GM18909 (cell line): ENCODE results near the gene TKT.

Experiments used
- ATAC-seq: cut with Tn5 transposase; IDR thresholded peaks from one replicate; pipeline ENCODE4 v1.9.1; 2021; ENCODE audit warnings: mild to moderate bottlenecking; ENCODE audit not compliant: unreplicated experiment, poor library complexity

The TKT gene

DNA sequence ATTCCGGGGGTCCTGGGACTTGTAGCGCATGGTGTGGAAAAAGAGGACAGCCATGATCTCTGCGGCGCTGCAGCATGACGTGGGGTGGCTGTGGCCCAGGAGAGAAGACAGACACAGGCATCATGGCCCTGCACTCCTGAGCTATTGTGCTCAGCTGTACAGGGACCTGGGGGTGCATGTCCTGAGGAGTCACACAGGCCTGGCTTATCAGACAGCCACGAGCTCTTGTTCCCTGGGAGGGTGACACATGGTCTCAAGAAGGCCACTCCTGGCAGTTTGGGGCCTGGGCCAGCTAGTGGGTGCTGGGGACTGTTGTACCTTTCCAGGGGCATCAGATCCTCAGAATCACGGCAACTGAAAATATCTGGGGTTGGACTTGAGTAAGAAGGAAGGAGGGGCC lies 13.7 kb downstream of the TKT start:
- ATAC-seq: no peak

DNA sequence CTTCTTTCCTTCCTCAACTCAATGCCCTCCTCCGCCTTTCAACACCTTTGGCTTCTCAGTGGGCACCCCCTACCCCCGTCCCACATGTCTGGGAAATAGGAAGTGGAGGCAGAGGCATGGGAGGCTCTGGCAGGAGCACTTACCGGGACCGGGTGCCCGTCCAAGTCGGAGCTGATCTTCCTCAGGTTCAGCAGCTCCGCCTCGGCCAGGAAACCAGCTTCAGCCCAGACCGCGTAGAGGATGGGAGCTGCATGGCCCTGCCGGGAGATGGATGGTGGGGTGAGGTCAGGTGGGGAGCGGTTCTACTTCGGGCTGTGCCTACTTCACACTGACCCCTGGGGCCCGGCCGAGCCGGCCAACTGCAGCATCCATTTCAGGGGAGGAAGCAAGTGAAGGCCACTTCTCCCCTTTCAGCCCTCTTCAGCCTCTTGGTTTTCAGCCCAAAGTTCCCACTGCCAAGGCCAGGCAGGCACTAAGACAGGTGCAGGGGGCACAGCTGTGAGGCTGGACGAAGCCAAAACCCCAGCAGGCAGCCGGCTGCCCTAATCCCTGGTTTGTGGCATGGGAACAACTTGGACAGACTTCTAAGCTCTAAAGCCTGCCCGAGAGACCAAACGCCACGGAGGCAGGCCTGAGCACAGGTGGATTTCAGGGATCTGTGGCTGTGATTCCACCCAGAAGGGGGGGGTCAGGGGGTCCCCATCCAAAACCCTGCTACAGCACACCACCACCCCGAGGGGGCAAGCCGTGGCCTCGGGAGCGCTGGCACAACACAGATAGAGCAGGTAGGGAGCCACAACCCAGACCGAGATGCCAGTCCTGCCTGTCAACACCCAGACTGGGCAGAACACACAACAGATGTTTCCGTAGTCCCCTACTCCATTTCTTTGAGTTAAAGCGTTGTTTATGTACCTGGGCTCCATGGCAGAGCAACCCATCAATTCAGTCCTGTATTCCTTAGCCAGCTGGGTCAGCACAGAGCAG lies 14.5 kb downstream of the TKT start:
- ATAC-seq: no peak

DNA sequence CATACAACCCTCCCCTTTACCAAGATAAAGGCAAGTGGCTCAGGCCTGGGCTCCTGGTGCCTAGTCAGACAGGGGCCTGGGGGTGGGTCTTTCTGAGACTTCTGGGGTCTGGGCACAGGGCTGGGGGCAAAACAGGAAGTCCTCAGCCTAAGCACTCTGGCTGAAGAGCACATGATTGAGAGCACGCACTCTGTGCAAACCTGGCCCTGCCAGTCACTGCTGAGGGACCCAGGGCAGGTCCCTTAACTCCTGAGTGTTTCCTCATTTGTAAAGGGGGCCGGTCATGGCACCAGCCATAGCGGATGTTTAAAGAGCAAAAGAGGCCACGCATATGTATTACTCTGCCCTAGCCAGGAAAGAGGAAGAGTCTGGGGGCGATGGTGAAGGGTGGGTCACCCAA lies 16.0 kb downstream of the TKT start:
- ATAC-seq: no peak

DNA sequence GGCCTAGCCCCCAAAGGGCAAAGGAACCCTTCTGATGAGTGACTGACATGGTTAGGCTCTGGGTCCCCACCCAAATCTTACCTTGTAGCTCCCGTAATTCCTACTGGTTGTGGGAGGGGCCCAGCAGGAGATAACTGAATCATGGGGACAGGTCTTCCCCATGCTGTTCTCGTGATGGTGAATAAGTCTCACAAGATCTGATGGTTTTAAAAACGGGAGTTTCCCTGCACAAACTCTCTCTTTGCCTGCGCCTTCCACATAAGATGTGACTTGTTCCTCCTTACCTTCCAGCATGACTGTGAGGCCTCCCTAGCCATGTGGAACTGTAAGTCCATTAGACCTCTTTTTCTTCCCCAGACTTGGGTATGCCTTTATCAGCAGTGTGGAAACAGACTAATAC lies 16.9 kb downstream of the TKT start:
- ATAC-seq: no peak

DNA sequence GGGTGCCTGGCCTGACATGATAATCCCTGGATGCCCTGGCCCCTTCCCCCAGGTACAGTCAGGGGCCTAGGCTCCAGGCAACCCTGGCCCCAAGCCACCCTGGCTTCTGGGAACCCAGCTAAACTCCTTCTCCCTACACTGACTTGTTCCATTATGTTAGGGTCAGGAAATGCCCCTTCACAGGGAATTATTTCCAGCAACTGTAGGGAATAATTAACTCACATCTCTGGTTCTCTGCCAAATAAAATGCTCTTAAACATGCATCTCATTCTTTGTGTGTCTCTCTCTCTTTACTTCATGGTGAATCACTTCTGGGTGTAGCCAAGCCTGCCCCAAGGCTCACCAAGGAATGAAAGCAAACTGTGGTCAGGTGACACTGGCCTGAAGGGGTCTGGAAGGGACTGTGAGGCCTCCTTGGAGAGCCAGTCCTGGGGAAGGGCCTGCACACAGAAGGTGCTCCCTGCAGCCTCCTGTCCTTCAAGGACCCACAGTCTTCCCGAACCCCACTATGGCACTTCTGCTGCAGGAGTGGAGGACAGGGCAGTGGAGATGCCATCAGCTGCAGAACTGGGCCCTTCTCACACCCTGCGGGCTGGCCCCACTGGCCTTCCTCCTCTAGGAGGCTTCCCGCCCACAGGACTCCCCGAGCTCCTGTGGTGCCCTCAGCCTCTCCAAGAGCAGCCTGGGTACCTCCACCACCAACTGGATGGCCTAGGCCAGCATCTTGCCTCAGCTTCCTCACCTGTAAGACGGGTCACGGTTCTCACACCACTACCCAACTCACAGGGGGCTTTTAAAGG lies 17.6 kb downstream of the TKT start:
- ATAC-seq: no peak

DNA sequence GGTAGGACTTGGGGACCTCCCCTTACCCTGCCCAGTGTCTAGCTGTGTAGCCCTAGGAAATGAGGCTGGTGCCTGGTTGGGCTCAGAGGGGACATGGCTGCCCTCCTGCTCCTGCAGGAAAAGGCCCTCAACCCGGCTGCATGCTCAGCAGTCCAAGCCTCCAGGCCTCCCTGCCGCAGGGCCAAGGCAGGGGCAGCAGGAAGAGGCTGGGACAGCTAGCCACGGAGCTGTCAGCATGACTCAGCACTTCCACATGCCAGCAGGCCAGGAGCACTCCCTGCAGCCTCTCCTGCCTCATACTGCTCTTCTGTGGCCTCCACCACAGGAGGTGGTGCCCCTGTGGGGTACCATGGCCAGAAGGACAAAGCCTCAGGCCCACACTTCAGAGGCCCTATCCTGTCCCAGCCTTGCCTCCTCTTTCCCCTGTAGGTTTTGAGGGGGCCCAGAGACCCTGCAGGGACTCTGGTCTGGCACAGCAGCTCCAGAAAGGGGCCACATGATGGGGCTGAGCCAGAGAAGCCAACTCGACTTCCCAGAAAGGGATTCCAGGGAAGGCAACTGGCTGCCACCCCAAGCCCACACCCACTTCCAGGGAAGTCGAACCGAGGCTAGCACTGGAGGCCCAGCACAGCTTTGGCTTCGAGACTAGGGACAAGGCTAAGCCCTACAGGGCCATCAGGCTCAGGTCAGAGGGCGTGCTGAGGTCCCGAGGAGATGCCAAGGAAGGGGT lies 19.5 kb downstream of the TKT start:
- no peak for ATAC-seq

DNA sequence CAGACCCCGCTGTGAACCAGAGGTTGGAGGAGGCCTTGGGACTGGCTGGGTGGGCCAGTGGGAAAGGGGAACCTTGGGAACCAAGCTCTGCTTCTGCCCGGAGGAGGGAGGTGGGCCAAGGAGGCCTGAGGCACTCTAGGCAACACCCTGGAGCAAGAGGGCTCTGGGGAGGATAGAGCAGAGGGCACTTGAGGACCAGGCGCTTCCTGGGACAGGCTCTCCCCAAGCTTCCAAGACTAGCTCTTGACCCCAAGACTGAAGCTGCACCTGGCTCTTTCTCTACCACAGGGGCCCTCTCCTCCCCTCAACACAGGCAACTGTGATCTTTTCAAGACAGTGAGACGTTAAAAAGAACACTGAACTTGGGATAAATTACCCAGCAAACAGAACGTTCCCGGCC lies 20.3 kb downstream of the TKT start:
- no peak for ATAC-seq

DNA sequence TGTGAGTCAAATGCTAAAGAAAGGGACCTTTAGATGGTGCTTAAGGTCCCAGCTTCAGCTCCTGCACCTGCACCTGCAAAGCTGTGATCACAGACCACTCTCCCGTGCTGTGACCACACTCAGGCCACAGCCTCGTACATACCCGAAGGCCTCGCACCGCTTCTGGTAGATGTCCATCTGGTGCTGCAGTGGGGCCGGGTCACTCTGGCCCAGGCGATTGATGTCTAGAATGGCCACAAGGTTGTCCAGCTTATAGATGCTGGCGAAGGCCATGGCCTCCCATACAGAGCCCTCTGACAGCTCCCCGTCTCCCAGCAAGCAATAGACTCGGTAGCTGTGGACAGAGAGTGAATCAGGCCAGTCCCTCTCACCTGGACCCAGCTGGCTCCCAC lies 21.0 kb downstream of the TKT start:
- no peak for ATAC-seq

DNA sequence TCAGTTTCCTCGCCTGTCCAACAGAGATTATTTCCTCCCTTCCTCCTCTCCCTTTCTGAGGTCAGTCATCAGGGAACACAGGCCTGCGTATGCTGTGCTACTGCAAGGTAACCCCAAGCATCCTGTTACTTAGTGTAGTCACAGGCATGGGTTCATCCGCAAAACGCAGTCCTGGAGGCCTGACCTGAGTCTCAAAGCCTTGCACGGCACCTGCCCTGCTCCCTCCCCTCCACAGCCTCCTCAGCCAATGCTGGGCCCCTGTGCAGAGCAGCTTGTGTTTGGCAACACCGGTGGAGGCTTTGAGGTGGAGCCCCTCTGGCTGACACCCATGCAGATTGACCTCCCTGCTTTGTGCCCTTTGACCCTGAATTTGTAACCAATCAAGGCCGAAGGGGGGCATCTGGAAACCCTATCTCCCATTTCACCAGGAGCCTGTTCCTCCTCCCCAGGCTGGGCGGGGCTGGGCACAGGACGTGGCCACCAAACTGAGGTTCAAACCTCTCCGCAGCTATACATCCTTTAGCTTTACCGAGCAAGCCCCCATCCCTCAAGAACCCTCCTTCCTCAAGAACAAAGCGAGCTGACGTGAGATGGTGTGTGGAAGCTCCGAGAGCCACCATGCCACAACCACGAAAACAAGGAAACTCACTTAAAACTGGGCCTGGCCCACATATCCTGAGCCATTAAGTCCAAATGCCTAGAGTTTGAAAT lies 21.5 kb downstream of the TKT start:
- no peak for ATAC-seq

DNA sequence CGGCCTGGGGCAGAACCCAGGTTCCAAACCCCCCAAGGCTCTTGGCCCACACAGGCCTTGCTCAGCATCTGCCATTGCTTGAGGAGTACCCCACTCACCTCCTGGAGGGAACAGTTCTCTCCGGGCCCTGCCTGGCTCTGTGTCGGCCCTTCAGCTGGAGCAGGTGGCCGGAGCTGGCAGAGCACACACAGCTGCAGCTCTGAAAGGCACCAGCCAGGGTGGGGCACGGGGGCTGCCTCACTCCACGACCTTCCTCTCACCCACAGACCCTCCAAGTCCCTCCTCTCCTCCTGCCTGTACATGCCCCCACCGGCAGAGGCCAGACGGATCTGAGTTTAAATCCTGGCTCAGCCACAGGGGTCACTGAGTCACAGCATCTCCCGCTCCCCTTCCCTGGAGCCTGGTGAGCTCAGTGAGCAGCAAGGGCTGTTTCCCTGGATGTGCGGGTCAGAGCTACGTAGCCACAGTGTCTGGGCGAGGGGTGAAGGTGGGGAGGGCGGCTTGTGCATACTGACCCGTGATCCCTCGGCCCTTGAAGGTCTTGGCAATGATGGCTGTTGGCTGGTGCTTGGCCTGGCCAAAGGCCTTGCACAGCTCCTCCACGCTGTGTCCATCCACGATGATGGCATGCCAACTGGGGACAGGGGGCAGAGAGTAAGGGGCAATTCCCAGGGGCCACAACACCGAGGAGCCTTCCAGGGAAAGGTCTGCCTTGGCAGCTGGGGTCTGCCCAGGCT lies 23.0 kb downstream of the TKT start:
- ATAC-seq: no peak

DNA sequence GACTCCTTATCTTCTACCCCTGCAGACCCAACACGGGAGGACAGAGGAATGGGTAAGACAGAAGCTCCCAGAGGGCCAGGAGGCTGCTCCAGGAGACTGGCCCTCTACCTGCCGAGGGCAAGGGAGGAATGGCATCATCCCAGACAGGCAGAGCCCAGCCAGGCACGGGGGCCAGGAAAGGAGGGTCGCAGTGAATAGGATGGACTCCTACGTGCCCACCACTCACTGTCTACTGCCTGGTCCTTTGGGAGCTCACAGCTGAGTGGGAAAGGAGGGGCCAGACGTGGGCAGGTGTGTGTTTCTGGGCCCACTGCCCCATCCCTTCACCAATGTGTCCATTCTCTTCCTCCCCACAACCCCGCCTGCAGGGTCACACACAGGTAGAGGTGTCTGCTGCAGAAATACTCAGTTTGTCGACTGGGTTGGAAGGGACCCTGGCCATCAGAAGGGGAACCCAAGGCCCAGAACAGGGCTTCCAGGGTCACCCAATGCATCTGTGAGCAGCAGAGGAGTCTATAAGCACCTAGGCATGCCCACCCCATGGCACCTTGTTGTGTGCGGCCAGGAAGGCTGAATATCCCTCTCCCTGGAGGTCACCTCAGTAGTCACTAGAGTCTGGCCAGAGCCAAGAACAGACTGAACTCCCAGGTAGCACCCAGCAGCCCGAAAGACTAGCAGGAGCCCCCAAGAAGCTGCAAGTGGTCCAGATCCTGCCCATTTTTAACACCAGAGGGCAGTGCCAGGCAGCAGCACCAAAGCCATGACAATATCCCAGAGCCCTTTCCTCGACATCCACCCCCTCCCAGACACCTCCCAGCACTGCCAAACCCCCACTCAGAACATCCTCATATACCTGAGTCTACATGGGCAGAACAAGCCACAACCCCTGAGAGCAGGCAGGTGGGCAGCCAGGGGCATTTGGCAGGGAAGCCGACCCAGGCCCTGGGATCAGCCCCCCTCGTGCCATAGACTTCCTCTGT lies 24.0 kb downstream of the TKT start:
- no peak for ATAC-seq

DNA sequence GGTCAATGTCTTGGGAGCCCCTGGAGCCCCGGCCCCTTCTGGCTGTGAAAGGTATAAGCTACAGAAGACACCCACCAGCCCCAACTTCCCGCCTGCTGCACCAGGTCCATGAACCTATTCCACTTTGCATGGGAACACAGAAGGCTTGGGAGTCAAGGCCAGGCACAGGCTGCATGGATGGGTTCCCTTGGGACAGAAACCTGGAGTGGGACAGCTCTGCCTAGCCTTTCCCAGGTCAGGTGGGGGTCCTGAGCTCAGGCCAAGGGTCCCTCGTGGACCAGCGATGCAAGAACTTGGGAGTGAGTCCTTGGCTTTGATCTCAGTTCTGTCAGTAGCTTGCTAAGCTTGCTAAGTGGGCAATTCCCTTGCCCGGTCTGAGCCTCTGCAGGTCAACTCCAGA lies 25.0 kb downstream of the TKT start:
- no peak for ATAC-seq

DNA sequence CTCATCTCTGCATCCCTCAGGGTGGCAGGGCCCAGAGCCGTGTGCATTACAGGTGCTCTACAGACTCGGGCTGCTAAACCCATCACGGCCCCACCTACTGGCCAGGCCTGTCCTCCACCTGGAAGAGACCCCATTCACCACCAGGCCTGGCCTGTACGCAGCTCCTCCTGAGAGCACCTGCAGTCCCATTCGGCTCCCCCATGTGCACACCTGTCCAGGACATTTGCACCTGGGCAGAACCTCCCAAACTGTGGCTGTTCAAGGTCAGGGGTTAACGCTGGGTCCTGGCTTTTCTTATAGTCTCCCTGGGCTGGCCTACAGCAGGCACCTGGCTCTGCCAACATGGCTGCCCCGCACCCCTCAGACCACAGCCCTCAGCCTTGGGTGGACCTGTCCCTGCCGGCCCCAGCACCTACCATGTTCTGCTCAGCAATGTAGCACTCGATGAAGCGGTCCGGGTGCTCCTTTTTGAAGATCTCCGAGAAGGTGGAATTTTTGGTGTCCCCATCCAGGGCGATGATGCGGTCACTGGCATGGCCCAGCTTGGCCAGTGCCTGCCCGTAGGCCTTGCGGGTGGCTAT lies 25.7 kb downstream of the TKT start:
- no peak for ATAC-seq

DNA sequence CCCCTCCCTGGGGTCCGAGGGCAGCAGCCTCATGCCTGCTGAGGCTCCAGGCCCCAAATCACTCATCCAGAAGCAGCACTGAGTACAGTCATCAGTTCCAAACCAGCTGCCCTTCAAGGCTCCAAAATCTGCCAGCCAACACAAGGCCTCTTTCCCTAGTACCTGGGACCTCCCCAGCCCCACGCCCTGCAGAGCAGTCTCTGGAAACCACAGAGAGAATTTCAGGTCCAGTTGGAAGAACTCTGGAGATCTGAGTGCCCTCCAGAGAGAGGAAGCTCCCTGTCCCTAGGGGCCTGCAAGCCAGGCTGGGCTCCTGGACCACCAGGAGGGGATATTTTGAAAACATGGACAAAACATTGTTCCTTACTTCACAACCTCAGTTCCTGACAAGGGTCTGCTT lies 26.2 kb downstream of the TKT start:
- ATAC-seq: no peak

DNA sequence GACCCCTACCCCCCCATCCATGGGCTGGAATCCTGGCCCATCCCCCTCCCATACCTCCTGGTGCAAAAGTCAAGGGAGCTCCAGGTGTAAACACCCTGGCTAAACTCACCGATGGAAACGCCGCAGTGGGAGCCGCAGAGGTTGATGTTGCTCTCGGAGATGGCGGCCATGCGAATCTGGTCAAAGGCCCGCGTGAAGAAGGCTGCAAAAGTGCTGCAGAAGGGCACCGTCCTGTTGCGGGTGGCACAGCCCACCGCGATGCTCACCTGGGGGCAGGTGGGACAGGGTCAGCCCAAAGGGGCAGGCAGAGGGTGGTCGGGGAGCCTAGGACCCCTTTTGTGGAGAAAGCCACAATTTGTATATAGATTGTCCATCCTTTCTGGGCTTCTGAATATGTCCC lies 26.7 kb downstream of the TKT start:
- ATAC-seq: no peak

DNA sequence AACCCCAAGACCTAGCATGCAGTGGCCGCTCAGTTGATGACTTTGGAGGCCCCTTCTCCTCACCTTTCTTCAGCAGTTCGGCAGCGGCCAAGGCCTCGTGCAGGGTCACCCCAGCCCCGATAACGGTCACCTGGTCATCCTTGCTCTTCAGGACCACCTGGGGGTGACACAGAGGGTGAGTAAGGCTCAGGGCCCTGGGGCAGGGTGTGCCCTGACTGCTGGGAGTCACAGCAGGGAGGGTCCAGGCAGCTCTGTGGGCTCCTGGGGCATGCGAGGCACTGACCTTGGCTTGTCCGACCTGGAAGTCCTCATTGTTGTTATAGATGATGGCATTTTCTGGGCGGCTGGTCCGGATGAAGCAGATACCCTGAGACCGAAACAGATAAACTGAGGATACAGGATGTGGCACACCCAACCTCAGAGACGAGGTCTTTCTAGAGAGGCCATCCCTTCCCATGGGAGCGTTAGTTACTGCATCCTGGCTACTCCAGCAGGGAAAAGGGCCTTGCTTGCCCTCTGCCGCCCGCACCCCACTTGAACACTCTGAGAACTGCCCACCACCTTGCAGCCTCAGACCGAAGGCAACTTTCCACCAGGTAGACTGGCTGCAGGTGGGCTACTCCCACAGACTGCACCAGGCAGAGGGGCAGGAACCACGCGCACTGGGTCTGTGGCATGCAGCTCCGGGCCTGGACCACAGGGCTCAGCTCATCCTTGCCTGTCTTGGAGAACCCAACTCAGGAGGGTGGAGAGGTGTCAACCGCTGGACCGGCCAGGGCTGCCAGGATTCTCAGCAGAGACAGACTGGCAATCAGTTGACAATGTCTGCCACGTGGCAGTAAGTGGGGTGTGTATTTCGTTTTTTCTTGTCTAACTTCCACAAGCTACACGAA lies 27.6 kb downstream of the TKT start:
- no peak for ATAC-seq

DNA sequence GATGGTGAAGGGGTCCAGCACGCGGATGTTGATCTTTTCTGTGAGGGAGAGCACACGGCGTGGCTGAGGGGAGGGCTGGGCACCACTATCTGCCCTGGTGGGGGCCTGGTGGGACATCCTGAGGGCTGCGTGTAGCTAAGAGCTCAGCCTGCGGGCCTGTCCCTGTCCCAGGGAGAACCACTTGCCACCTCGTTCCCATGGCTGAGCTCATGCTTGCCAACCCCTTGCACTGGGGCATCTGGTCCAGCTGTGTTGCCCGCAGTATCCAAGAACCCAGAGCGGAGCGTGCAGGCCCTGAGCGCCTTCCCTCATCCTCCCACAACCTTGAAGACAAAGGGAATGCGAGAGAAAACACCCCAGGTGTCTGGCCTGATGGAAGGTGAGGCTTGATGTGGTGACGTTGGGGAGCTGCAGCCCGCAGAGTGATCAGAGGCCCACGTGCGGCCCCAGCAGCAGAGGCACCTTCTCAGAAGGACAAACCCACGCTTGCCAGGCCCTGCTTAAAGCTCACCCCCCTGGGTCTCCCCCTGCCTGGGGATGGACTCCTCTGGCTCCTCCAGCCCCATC lies 28.9 kb downstream of the TKT start:
- no peak for ATAC-seq
